Renal cortical epithelial cell (primary cell): ENCODE data around the gene MOBP. TPM values are rescaled to one million over a fixed set of nuclear protein-coding genes. Genes with fewer than 3 reads are reported as not detected.

Experiments
- DNase-seq: peaks from one replicate; pipeline ENCODE4 v3.0.0-alpha.2; 2011; ENCODE audit warnings: low read depth
- total RNA-seq: library from RNA; depleted of rRNA; stranded (reverse); fragments of >200 nt; gene quantifications from 2 replicates; pipeline ENCODE4 v1.2.3, GENCODE V29; 2014

Gene MOBP
- total RNA-seq, 1 donor from 2014 or later = not detected

GRCh38 chr3:39541442-39541841, 74.0 kb downstream of the MOBP start:
- DNase-seq = no peak

DNA sequence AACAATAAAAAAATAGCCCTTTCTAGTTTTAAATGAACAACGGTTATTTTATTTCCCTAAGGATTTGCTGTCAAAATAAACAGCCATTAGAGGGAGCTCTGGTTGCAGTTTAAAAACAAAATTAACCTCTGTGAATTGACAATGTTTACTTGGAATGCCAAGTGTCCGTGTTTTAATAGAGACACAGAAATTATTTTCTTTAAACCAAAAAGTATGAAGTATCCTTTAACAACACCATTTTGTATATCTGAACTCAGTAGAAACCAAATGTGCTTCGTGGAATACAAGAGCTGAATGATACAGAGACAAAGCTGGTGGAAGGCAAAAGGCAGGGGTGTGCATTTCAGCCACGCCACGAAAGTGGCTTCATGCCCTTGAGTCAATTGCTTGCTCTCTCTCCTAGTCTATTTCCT, 74.4 kb downstream of the MOBP start:
- DNase-seq = peak; percentile 43

GRCh38 chr3:39542588-39542988, 75.1 kb downstream of the MOBP start:
- no peak for DNase-seq

DNA sequence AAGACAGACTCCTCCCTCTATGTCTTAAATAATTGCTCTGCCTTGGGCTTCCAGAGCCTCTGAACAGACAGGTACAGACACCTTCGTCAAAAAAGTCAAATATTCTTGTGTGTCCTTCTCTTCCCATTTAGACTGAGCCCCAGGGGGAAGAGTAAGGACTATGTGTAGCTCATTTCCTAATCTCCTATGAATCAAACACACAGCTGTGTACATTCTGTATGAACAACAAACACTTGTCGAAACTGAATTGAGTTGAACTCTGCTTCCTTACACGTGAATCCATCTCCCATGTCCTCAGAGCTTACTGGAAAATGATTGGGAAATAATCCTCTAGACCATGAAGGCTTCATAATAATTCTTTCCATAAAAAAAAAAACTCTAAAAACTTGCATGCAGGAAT, 80.8 kb downstream of the MOBP start:
- DNase-seq = no peak

GRCh38 chr3:39550354-39551051, 83.0 kb downstream of the MOBP start:
- DNase-seq = no peak

Other genes with a start within 250 kb of the MOBP start
- gene CX3CR1, start 187.6 kb upstream of the MOBP start, total RNA-seq = 0.17 TPM in 1 of 2 replicates, not detected in the other
- gene CCR8, start 138.0 kb upstream of the MOBP start, total RNA-seq = 1.0 TPM in 1 of 2 replicates, not detected in the other
- gene SLC25A38, start 84.3 kb upstream of the MOBP start, total RNA-seq = 19.7 and 20.1 TPM in 2 replicates
- gene RPSA, start 61.0 kb upstream of the MOBP start, total RNA-seq = 539 and 1,854 TPM in 2 replicates